ENCODE measurements around the gene TMEM14C. TPM values are rescaled to one million over a fixed set of nuclear protein-coding genes. Genes with fewer than 3 reads are reported as not detected.

Gene TMEM14C
- polyA plus RNA-seq, 2 of the 4 experiments (the other 2 are of a cell fraction) = 152 to 230 TPM

- TF ChIP-seq EHF (CRISPR knock-in tag; IDR thresholded peaks at IDR 0.05) = no peak
- TF ChIP-seq HES2 (IDR thresholded peaks at IDR 0.05) = no peak
- TF ChIP-seq SMC3 (IDR thresholded peaks at IDR 0.05) = no peak
- no peak for TF ChIP-seq ZC3H11A (IDR thresholded peaks at IDR 0.05)
Measured at GRCh38 chr6:10759884-10760329, 37.0 kb downstream of the TMEM14C start (continued).

GRCh38 chr6:10763006-10763405 is 40.1 kb downstream of the TMEM14C start:
- TF ChIP-seq CEBPB (IDR thresholded peaks at IDR 0.05) = no peak
- TF ChIP-seq, protein P1, sequence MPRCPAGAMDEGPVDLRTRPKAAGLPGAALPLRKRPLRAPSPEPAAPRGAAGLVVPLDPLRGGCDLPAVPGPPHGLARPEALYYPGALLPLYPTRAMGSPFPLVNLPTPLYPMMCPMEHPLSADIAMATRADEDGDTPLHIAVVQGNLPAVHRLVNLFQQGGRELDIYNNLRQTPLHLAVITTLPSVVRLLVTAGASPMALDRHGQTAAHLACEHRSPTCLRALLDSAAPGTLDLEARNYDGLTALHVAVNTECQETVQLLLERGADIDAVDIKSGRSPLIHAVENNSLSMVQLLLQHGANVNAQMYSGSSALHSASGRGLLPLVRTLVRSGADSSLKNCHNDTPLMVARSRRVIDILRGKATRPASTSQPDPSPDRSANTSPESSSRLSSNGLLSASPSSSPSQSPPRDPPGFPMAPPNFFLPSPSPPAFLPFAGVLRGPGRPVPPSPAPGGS (IDR thresholded peaks at IDR 0.05) = no peak
- POLR2A ChIA-PET = interaction anchor here (0.7 kb wide), 1 partner anchor 35 kb away, joined by 3 read pairs; no protein-coding TSS in a partner anchor
- no peak overlapping the region for H3K4me2 ChIP-seq
- H3K4me1 ChIP-seq = peaks cover 30% of the 10 kb centered on the region
- ATAC-seq (no peak), FAIRE-seq (no peak), DNase-seq (ENCODE audit: low read depth in 1 of 2, low spot score in 1 of 2) (no peak)
- no peak overlapping the region for H3K4me3 ChIP-seq
- no peaks in the 10 kb centered on the region for H3K9me3 ChIP-seq
- 37% methylated on average over 2 of the region's 2 CpGs for WGBS (ENCODE audit: missing lambda C conversion rate)
- no peak overlapping the region for H3K27ac ChIP-seq
- CTCF ChIA-PET = no interaction called here

DNA sequence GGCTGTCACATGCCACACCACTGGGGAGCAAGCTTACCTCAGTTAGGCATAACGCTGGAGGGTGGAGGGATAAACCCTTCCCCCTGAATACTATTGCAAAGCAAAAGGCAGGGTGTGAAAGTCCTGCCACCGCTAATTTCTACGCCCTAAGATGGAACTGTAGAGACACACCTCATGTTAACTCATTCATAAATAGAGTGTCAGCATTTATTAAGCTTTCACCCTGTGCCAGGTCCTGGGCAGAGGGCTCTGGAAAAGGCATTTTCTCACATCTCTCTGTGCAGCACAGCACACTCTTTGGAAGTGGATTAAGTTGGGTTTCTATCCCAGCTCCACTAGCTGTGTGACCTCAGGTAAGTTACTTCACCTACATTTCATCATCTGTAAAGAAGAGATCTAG is 46.5 kb downstream of the TMEM14C start:
- no peak overlapping the region for H3K4me2 ChIP-seq
- ChIA-PET CTCF (interaction anchor here (1.3 to 1.9 kb wide), 2 partner anchors 10 to 291 kb away, joined by 5 read pairs; no protein-coding TSS in a partner anchor), POLR2A (no interaction called here)
- DNase-seq (ENCODE audit: low read depth in 1 of 2, low spot score in 1 of 2) (no peak), FAIRE-seq (no peak), ATAC-seq (no peak)
- no peaks in the 10 kb centered on the region for H3K9me3 ChIP-seq
- 93% methylated on average over 3 of the region's 3 CpGs for WGBS (ENCODE audit: missing lambda C conversion rate)
- no peak overlapping the region for H3K27ac ChIP-seq
- TF ChIP-seq MAFK (IDR thresholded peaks at IDR 0.05; ENCODE audit: partially characterized antibody) (peak; percentile 22), EHMT2 (IDR thresholded peaks at IDR 0.05; ENCODE audit: low read depth) (no peak)
- H3K4me1 ChIP-seq = no peaks in the 10 kb centered on the region
- no peak overlapping the region for H3K4me3 ChIP-seq

- Histone ChIP-seq H3K27ac (no peak overlapping the region), H3K4me1 (no peaks in the 10 kb centered on the region), H3K9me3 (no peaks in the 10 kb centered on the region), H3K4me3 (no peak overlapping the region), H3K4me2 (no peak overlapping the region)
- 85% methylated on average over 12 of the region's 12 CpGs for WGBS (ENCODE audit: missing lambda C conversion rate)
- CTCF ChIA-PET = interaction anchor here (1.3 kb wide), 1 partner anchor 16 kb away, joined by 3 read pairs; no protein-coding TSS in a partner anchor
- DNase-seq (ENCODE audit: low read depth in 1 of 2, low spot score in 1 of 2) (no peak), ATAC-seq (no peak), FAIRE-seq (no peak)
- TF ChIP-seq HEYL (CRISPR knock-in tag; IDR thresholded peaks at IDR 0.05) (no peak), POLR2A (IDR thresholded peaks at IDR 0.05; ENCODE audit: low read length) (no peak), FOXS1 (CRISPR knock-in tag; IDR thresholded peaks at IDR 0.05) (no peak)
- POLR2A ChIA-PET = no interaction called here
Measured at GRCh38 chr6:10771371-10771894, 48.6 kb downstream of the TMEM14C start.

- Histone ChIP-seq H3K4me3 (no peak overlapping the region), H3K9me3 (no peaks in the 10 kb centered on the region), H3K4me1 (no peaks in the 10 kb centered on the region), H3K27ac (no peak overlapping the region), H3K4me2 (no peak overlapping the region)
- FAIRE-seq (no peak), ATAC-seq (no peak), DNase-seq (ENCODE audit: low read depth in 1 of 2, low spot score in 1 of 2) (no peak)
- ChIA-PET POLR2A (interaction anchor here (0.6 kb wide), 1 partner anchor 21 kb away, joined by 4 read pairs; no protein-coding TSS in a partner anchor), CTCF (interaction anchor here (1.7 kb wide), 1 partner anchor 10 kb away, joined by 3 read pairs; no protein-coding TSS in a partner anchor)
- WGBS (ENCODE audit: missing lambda C conversion rate) = 69% methylated on average over 3 of the region's 3 CpGs
- TF ChIP-seq NR3C1 (IDR thresholded peaks at IDR 0.05) (no peak), TP53 (CRISPR knock-in tag; IDR thresholded peaks at IDR 0.05) (no peak), NFE2L2 (conservative IDR thresholded peaks at IDR 0.05; ENCODE audit: low read length) (no peak), EP300 (IDR thresholded peaks at IDR 0.05) (no peak), FOSB (CRISPR knock-in tag; IDR thresholded peaks at IDR 0.05) (no peak), EHMT2 (IDR thresholded peaks at IDR 0.05; ENCODE audit: low read depth) (no peak), FOSL2 (IDR thresholded peaks at IDR 0.05) (no peak), FOSL2 (CRISPR knock-in tag; IDR thresholded peaks at IDR 0.05) (no peak), ELK1 (IDR thresholded peaks at IDR 0.05; ENCODE audit: low read depth, low read length) (no peak), CBX8 (IDR thresholded peaks at IDR 0.05) (no peak), HES2 (IDR thresholded peaks at IDR 0.05) (no peak), ZNF302 (CRISPR knock-in tag; IDR thresholded peaks at IDR 0.05) (no peak), HEYL (CRISPR knock-in tag; IDR thresholded peaks at IDR 0.05) (no peak)
- TF ChIP-seq, protein P2, sequence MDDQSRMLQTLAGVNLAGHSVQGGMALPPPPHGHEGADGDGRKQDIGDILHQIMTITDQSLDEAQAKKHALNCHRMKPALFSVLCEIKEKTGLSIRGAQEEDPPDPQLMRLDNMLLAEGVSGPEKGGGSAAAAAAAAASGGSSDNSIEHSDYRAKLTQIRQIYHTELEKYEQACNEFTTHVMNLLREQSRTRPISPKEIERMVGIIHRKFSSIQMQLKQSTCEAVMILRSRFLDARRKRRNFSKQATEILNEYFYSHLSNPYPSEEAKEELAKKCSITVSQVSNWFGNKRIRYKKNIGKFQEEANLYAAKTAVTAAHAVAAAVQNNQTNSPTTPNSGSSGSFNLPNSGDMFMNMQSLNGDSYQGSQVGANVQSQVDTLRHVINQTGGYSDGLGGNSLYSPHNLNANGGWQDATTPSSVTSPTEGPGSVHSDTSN (IDR thresholded peaks at IDR 0.05) = no peak
Measured at GRCh38 chr6:10778230-10778629, 55.4 kb downstream of the TMEM14C start.

All from A549 (cell line).